Glomerular visceral epithelial cell (primary cell): ENCODE data around the gene MBLAC1.

ENCODE experiments used
- DNase-seq: peaks from one replicate; pipeline ENCODE4 v3.0.0-alpha.2; 2016; ENCODE audit errors: extremely low spot score

MBLAC1 gene

DNA sequence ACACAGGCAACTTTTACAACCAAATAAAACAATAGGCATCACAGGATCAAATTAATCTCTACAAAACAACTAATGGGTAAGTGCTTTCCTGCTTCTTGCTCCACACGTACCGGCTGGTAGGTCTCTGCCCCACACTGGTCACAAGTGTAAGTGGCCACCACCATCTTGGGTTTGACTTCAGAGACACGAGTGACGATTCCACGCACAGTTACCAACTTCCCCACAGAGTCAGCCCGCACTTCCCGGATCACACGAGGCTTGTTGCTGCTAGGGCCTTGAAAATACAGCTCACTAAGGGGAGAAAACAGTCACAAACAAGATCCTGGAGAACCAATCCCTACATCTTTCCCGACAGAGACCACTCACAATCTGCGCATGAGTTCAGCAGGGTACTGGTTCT lies 27.9 kb upstream of the MBLAC1 start:
- DNase-seq = no peak

GRCh38 chr7:100099452-100099851 lies 27.3 kb upstream of the MBLAC1 start:
- DNase-seq = no peak

DNA sequence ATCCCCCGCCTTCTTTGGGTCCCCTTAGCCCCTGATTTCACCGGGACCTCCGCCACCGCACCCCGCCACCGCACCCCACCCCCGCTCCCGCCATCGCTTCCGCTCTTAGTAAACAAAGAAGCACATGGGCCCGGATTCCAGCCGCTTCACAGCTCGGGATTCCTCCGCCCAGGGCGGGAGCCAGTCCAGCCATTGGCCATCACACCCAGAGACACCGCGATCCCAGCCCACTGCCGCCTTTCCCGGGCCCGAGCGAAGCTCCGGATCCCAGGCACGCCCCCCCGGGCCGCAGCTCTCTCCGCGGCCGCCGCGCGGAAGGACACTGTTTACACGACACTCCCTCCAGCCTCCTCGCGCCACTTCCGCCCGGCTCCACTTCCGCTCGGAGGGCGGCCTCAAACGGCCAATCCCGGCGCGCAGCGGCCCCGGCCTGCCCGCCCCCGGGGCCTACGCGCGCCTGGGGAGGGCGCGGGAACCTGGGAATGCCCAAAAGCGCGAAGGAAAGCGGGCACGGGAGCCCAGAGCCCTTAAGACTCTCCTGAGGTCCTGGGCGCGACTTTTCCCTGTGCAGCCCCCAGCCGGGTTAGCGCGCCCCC lies 26.2 kb upstream of the MBLAC1 start:
- peak; percentile 95 for DNase-seq

DNA sequence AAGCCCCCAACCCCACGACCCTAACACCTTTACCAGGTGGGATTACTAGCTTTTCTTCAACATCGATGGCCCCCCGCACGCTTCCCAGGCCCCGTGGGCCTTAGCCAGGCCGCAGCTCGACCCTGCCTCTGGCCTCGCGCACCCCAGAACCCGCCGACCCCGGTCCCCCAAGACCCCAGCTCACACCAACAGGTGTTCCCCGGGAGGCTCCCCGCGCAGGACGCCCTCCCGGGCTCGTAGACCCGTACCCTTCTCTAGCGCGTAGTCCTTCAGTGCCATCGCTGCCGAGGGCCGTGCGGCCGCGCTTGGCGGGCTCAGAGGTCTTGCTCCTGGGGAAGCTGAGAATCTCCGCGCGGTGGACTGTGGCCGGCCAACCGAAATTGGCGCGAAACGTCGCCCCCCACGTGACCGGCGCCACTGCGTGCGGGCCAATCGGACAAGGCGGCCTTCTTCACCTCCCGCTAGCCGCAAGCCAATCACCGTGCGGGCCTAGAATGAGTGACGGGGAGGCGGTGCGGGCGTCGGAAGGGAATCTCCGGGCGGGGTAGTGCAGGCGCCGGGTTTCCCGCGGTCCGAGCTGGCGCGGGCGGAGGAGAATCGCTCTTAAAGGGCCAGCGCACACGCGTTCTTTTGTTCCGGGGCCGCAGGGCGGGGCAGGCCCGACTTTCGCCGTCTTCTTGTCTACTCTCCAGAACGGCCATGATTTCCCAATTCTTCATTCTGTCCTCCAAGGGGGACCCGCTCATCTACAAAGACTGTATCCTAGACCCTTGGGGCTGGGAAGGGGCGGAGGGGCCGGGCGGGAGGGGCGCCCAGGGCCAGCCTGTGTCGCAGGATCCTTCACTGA lies 25.5 kb upstream of the MBLAC1 start, which contains the start of the genes AP4M1 and MCM7:
Gene AP4M1 (plus strand): TSS at position 628 of the 847 bp plus-strand sequence. CDS start 72 bp downstream, at position 700.
Gene MCM7 (minus strand): TSS at position 382 of the 847 bp plus-strand sequence. CDS start 103 bp downstream, at position 279.
- peak; percentile 99 for DNase-seq

DNA sequence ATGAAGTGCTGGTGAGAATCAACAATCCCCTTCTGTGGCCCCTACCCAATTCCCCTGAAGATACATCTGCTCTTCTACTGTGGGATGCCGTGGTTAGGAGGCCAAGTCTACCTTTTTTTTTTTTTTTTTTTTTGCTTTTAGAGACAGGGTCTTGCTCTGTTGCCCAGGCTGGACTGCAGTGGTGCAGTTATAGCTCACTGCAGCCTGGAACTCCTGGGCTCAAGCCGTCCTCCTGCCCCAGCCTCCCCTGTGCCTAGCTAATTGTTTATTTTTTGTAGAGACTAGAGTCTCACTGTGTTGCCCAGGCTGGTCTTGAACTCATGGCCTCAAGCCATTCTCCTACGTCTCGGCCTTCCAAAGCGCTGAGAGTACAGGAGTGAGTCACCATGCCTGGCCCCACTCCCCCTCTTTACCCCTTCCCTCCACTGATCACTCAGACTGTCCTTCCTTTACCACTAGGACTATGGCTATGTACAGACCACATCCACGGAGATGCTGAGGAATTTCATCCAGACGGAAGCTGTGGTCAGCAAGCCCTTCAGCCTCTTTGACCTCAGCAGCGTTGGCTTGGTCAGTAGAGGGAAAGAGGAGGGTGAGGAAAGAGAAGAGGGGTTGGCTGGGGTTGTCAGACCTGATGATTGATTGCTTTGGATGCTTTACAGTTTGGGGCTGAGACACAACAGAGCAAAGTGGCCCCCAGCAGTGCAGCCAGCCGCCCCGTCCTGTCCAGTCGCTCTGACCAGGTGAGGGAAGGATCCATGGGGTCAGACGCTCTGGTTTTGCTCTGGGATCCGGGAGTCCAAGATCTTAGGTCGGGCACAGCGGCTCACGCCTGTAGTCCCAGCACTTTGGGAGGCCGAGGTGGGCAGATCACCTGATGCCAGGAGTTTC lies 23.6 kb upstream of the MBLAC1 start:
- DNase-seq = peak; percentile 98

DNA sequence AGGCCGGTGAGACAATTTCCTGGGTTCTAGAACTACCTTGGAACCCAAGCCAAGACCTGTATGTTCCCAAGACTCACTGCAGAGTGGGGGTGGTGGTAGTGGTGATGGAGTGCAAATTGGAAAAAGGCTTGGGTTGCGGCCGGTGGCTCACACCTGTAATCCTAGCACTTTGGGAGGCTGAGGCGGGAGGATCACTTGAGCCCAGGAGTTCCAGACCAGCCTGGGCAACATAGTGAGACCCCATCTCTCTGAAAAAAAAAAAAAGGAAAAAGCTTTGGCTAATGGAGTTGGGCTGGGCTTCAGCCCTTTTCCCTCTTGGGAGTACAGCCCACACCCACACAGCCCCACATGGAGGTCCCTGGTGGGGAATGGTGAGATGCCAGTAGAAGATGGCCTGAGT lies 21.2 kb upstream of the MBLAC1 start:
- DNase-seq = no peak

- DNase-seq = no peak
Observed at GRCh38 chr7:100106633-100107032, 20.1 kb upstream of the MBLAC1 start.

GRCh38 chr7:100107125-100107737 lies 19.5 kb upstream of the MBLAC1 start:
- no peak for DNase-seq

DNA sequence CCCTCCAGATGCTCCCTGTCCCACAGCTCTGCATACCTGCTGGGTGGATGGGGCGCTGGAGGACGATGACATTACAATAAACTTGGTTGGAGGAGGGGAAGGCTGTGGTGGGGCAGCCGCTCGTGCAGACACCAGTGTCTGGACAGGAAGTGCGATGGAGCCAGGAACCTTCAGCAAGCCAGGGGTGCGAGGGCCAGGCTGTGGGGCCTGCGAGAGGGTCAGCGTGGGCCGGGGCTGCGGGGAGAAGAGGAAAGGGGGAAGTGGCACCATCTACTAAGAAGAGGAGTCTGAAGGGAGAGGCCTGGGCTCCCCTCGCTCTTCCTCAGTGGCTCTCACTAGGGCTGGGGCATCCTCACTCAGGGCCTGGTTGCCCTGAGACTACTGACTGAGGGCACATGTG lies 18.9 kb upstream of the MBLAC1 start:
- DNase-seq = no peak

GRCh38 chr7:100109521-100110163 lies 17.1 kb upstream of the MBLAC1 start:
- DNase-seq = no peak

- DNase-seq = no peak
Observed at GRCh38 chr7:100111156-100111555, 15.6 kb upstream of the MBLAC1 start.

DNA sequence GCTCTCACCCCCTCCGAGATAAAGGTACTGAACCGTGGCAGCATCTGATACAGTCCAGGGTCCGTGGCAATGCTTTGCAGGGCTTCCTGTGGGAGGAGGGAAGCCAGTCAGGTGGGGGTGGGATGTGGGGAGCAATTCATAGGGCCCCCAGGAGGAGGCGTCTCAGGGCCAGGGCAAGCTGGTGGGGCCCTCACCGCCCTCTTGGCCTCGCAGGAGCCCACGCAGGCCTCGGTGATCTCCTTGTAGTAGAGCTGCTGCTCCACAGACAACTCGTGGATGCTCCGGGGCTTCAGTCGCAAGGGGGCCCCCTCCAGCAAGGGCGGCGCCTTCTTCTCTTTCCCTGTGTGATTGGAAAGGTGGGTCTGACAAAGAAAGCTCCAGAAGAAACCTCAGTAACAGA lies 14.9 kb upstream of the MBLAC1 start:
- no peak for DNase-seq

DNA sequence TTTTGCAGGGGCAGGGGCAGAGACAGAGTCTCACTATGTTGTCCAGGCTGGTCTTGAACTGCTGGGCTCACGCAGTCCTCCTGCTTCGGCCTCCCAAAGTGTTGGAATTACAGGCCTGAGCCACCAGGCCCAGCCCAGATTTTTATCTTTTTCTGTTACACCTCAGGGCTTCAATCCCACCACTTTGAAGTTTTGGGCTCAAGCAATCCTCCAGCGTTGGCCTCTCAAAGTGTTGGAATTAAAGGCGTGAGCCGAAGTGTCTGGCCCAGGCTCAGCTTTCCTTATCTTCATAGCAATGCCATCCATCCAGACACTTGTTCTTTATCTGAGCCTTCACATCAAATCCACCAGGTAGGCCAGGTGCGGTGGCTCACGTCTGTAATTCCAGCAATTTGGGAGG lies 11.7 kb upstream of the MBLAC1 start:
- DNase-seq = no peak

- peak; percentile 50 for DNase-seq
Observed at GRCh38 chr7:100118388-100119071, 8.2 kb upstream of the MBLAC1 start.

DNA sequence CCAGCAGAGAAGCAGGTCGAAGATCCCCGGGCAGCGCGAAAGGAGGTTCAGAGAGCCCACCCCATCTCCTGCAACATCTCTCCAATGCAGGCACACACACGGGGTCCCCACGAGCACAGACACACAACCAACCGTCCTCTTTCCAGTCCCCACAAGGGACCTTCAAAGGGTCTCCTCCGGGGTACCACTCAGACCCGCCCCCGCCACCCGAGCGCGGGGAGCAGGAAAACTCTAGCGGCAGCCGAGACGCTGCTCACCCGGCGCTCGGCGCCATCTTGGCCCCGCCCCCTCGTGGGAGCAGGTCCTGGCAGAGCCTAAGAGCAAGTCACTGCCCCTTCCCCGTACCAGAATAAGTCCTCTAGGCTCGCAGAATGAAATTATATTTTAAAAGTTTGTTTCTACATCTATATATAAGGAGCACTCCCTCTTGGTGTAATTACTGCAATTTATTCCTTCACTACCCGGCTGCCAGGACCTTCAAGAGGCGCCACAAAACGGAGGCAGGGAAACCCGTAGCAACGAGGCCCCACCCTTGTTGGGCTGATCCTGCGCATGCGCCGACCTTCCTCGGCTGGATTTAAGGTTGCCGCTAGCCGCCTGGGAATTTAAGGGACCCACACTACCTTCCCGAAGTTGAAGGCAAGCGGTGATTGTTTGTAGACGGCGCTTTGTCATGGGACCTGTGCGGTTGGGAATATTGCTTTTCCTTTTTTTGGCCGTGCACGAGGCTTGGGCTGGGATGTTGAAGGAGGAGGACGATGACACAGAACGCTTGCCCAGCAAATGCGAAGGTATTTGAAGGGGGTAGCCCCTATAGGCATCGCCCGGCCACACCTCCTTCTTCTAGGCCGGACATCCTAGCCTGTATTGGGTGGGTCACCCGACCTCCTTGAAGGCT lies 7.4 kb upstream of the MBLAC1 start, which contains the start of the genes CNPY4 and TAF6:
Gene CNPY4 (plus strand): TSS at position 563 of the 898 bp plus-strand sequence. CDS start 111 bp downstream, at position 674.
Gene TAF6 (minus strand): TSS at position 287 of the 898 bp plus-strand sequence. CDS start 5,149 bp downstream, outside the sequence.
- DNase-seq = peak; percentile 95

- DNase-seq = peak; percentile 52
Observed at GRCh38 chr7:100119970-100120732, 6.6 kb upstream of the MBLAC1 start.

GRCh38 chr7:100120733-100121036 lies 6.1 kb upstream of the MBLAC1 start:
- no peak for DNase-seq

GRCh38 chr7:100122067-100122466 lies 4.7 kb upstream of the MBLAC1 start:
- DNase-seq = no peak

DNA sequence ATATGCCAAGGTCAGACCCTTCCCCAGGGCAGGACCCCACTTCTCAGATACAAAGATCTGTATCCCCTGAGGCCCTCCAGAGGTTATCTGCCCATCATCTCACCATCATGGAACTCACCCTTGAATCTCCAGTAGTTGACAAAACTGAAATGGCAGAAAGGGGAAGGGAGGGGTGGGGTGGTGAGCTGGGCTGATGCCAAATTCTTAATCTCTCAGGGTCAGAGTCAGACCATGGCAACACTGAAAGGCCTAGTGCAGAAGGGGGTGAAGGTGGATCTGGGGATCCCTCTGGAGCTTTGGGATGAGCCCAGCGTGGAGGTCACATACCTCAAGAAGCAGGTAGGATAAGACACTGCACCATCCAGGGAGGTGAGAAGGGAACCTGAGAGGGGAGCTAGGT lies 4.2 kb upstream of the MBLAC1 start:
- no peak for DNase-seq
